Measurements from ENCODE around the gene ANKRD11.
A peak's percentile ranks its signal among the peaks of the same experiment; 100 is the strongest.
"Not testable (repeated sequence)": the region's sequence is repeated elsewhere in the genome, so short reads cannot be mapped to it uniquely, and the experiment has no call there.

The ANKRD11 gene

DNA sequence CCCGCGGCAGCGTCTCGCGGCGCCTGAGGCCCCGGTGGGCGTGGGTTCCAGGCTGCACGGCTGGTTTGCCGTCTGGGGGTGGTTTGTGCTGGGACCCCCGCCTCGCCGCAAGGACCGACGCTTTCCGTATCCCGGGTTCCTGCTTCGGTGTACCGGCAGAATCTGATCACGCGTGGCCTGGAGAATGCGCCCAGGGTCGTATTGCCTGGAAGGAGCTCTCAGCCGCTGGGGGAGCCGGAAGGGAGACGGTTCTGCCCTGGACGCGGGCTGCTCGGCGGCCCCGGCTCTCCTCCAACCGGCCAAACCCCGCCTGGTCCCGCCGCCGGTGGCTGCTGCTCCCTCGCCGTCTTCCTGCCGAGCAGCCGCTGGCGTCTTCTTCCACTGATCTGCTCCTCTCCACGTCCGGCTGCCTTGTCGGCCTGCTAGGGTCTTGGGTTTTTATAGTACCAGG, 233.1 kb downstream of the ANKRD11 start:
- TF ChIP-seq, protein P1, sequence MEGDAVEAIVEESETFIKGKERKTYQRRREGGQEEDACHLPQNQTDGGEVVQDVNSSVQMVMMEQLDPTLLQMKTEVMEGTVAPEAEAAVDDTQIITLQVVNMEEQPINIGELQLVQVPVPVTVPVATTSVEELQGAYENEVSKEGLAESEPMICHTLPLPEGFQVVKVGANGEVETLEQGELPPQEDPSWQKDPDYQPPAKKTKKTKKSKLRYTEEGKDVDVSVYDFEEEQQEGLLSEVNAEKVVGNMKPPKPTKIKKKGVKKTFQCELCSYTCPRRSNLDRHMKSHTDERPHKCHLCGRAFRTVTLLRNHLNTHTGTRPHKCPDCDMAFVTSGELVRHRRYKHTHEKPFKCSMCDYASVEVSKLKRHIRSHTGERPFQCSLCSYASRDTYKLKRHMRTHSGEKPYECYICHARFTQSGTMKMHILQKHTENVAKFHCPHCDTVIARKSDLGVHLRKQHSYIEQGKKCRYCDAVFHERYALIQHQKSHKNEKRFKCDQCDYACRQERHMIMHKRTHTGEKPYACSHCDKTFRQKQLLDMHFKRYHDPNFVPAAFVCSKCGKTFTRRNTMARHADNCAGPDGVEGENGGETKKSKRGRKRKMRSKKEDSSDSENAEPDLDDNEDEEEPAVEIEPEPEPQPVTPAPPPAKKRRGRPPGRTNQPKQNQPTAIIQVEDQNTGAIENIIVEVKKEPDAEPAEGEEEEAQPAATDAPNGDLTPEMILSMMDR (conservative IDR thresholded peaks at IDR 0.05; ENCODE audit: low read depth, low read length) = no peak
- peak; percentile 21 for DNase-seq (ENCODE audit: low read depth)
- H3K4me3 ChIP-seq (ENCODE audit: low read depth, low read length) = peak overlapping the region; percentile 52

DNA sequence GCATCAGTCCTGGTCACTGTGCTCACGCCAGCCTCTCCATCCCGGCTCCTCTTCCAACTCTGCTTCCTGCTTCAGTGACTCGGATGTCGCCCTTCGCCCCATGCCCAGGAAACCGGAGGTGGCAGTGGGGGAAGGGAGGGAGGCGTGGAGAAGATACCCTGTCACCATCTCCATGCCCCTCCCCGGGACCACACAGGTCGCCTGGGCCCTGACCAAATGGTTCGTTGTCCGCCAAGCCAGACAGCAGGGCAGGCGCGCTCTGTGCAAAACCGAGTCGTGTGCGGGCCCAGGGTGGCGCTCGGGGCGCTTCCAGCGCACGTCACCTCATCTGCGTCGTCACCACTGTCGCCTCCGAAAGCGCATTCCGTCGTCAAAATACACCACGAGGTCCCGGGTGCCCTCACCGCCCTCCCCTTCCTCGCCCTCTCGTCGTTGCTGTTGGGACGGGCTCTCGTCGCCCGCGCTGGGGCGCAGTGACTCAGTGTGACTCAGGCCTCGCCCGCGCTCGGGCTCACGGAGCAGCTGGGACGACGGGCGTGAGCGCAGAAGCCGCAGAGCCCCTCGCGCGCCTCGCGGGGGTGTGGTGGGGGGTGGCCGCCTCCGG, 233.6 kb downstream of the ANKRD11 start:
- peak overlapping the region; percentile 52 for H3K4me3 ChIP-seq (ENCODE audit: low read depth, low read length)
- TF ChIP-seq, protein P1 (conservative IDR thresholded peaks at IDR 0.05; ENCODE audit: low read depth, low read length) = no peak
- DNase-seq (ENCODE audit: low read depth) = peak; percentile 21

DNA sequence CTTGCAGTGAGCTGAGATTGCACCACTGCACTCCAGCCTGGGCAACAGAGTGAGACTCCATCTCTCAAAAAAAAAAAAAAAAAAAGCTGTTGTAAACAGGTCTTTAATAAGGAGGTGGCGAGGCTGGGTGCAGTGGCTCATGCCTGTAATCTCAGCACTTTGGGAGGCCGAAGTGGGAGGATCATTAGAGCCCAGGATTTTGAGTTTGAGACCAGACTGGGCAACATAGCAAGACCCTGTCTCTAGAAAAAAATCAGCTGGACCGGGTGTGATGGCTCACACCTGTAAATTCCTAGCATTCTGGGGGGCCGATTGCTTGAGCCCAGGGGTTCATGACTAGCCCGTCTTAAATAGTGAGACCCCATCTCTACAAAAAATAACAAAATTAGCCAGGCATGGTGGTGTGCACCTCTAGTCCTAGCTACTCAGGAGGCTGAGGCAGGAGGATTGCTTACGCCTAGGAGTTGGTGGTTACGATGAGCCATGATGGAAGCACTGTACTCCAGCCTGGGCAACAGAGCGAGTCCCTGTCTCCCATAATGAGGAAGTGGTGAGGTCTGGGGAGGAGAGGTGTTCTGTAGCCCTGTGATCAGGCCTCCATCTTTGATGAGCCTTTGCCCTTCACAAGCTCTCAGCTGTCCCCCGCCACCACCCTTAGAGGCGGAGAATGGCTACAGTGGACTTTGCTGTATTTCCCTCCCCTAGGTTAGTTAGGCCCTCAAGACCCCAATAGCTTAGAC, 236.6 kb downstream of the ANKRD11 start:
- TF ChIP-seq, protein P1 (conservative IDR thresholded peaks at IDR 0.05; ENCODE audit: low read depth, low read length) = no peak
- no peak overlapping the region for H3K4me3 ChIP-seq (ENCODE audit: low read depth, low read length)
- no peak for DNase-seq (ENCODE audit: low read depth)

DNA sequence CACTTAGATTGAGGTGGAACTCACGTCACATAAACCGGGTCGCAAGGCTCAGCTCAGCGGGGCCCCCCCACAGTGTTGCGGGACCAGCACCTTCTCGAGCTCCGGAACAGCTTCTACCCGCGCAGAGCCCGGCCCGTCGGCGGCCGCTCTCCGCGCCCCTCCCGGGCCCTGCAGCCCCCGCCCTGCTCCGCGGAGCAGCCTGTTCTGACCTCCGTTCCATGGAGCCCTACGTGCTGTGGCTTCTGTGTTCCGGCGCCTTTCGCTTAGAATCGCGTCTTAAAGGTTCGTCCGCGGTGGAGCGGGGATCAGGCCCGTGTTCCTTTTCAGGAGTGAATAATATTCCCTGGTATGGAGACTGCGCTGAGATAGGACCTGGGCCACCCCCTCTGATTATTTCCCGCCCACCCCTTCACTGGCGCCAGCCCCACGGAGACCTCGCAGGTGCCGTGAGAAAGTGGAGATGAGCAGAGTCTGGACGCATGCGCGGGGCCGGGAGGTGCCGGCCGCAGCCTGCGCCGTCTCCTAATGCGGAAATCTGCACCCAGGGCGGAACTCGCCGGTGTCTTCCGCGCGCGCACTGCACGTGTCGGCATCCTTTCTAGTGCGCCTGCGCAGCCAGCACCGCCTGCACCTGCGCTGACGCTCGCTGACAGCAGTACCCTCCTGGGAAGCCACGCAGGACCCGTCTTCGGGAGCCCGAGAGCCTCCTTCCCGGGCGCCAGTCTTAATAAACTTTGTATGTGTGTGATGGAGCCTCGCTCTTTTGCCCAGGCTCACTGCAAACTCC, 242.0 kb downstream of the ANKRD11 start:
- no peak overlapping the region for H3K4me3 ChIP-seq (ENCODE audit: low read depth, low read length)
- TF ChIP-seq, protein P1 (conservative IDR thresholded peaks at IDR 0.05; ENCODE audit: low read depth, low read length) = no peak
- no peak for DNase-seq (ENCODE audit: low read depth)

DNA sequence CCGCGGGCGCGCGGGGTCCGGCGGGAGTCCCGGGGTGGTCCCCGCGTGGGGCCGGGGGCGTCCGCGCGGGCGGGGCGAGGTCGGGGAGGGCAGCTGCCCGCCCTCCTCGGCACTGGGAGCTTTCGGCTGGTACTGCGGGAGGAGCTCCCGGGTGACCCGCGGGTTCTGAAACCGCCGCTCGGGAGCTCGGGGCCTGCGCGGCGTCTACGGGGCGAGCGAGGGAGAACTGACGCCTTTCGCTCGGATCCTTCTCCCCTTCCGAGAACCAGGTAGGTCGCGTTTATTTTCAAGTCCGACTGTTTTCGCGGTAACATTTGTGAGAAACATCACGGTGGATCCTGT, 242.7 kb downstream of the ANKRD11 start:
- peak overlapping the region; percentile 30 for H3K4me3 ChIP-seq (ENCODE audit: low read depth, low read length)
- not testable (repeated sequence) for DNase-seq (ENCODE audit: low read depth)

DNA sequence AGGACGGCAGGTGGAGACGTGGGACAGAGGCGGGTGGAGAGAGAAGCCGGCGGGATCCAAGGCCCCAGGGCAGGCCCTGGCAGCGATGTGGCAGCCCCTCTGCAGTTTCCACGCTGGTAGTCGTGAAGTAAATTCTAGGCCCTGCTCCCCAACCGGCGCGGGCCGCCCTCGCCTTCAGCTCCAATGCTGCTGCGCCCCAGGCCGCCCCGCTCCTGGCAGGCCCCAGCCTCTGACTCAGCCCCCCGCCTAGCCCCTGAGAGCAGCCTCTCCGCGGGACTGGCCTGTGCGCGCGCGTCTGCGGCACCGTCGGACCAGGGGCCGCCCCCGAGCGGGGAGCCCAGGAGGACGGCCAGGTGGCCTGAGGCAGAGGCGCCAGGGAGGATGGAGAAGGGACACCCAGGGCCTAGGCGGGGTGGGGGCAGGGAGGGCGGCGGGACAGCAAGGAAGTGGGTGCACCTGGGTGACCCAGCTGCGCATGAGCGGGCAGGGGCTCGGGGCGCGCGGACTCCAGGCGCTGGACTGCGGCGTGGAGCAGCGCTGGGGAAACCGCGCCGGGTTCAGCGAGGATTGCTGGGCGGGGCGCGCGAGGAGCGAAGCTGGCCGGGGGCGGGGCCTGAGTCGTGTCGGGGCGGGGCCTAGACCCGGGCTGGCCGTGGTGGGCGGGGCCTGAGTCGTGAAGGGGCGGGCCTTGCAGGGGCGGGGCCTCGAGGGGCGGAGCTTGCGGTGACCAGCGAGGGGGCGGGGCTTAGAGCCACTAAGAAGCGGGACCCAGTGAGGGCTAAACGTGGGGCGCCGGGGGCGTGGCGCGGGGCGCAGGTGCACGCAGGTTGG, 243.2 kb downstream of the ANKRD11 start:
- TF ChIP-seq, protein P1 (conservative IDR thresholded peaks at IDR 0.05; ENCODE audit: low read depth, low read length) = peak; percentile 36
- peak; percentile 84 for DNase-seq (ENCODE audit: low read depth)
- H3K4me3 ChIP-seq (ENCODE audit: low read depth, low read length) = peak overlapping the region; percentile 48

Data from choroid plexus epithelial cell (primary cell).